Pancreas (tissue), 10 donors: ENCODE results near the gene LRRTM3. TPM values are rescaled to one million over a fixed set of nuclear protein-coding genes. Genes with fewer than 3 reads are reported as not detected.
A peak's percentile ranks its signal among the peaks of the same experiment; 100 is the strongest.

Experiments used
- ATAC-seq, 4 donors: fragments of 200-7000 bp; cut with Tn5 transposase; one replicate each; pipeline versions ENCODE4 v1.8.0 to v1.9.1; 2020; ENCODE audit warnings: mild to moderate bottlenecking in 4 of 4, moderate library complexity in 4 of 4
- DNase-seq, 6 donors: peaks; one replicate each; pipeline ENCODE4 v3.0.0-alpha.2; 2020
- FAIRE-seq: peaks from 2 replicates; lab custom pipeline; 2012; peaks lifted over from hg19 to GRCh38; lab: Jason Lieb, UNC
- H3K27ac ChIP-seq, 4 donors: fragments of 200-600 bp; sonication (generic); 1 replicate in 3 of 4; 2 replicates in 1 of 4; pipeline versions ENCODE4 v1.5.0 to v1.8.0; 2020
- H3K27me3 ChIP-seq, 4 donors: fragments of 200-600 bp; one replicate each; pipeline ENCODE4 v1.8.0; 2021
- H3K36me3 ChIP-seq, 3 donors: fragments of 200-600 bp; sonication (generic) in 1 of 3; one replicate each; pipeline versions ENCODE4 v1.5.0 to v1.8.0; 2020 to 2021
- H3K4me1 ChIP-seq, 3 donors: fragments of 200-600 bp; one replicate each; pipeline ENCODE4 v1.8.0; 2021
- H3K4me3 ChIP-seq, 4 donors: fragments of 200-600 bp; sonication (generic) in 2 of 4; one replicate each; pipeline versions ENCODE4 v1.5.0 to v1.8.0; 2020 to 2021
- H3K9me3 ChIP-seq, 4 donors: fragments of 200-600 bp; one replicate each; pipeline ENCODE4 v1.8.0; 2021
- WGBS, 2 donors: extraction: QIAGEN DNeasy Blood & Tissue Kit; methylation state at CpG; one replicate each; pipeline ENCODE4 v1.1.7; 2013; 5-methylcytosine and 5-hydroxymethylcytosine counted together
- intact Hi-C, 3 donors: fragments of 100-400 bp; cut with DNase I; formaldehyde crosslinking; loops; one replicate each; pipeline versions ENCODE4 v1.11.1 to v1.14.2; 2022
- polyA plus RNA-seq, 2 donors: library from polyadenylated mRNA; stranded (reverse); fragments of 200-250 nt; gene quantifications; one replicate each; pipeline ENCODE4 v1.2.3, GENCODE V29; 2013
- total RNA-seq, 6 donors: library from RNA; stranded (reverse); fragmentation: NEBNext Ultra II Directional in 4 of 6; extraction: Animal tissue kit (Norgen Biotek cat#: 25700) in 4 of 6; gene quantifications; one replicate each; pipeline versions ENCODE4 v1.2.1 to v1.2.4, GENCODE V29; 2021 to 2023
- TF ChIP-seq, protein P1 (sequence below), 4 donors: fragments of 200-600 bp; sonication (generic) in 3 of 4; IDR thresholded peaks; one replicate each; pipeline versions ENCODE4 v1.5.0 to v1.8.0; 2021; ENCODE audit warnings: antibody characterized with exemption in 4 of 4
- donor health status: healthy with polysubstance abuse.
- donor health status: DM: no; HTN: no; CAD: no; lungs with moderate emphysema.
- donor health status: DM: no; HTN: no; CAD: no.
- donor health status: control.
- donor health status: control.
- donor health status: Bipolar disorder and iron deficiency.
- donor health status: DM: yes; HTN: yes; CAD: no.
- donor health status: DM: no; HTN: no; CAD: no.
- donor health status: DM: no; HTN: no; CAD: no.
- donor health status: DM: yes; HTN: yes; CAD: no.

The LRRTM3 gene
- total and polyA plus RNA-seq, 8 donors, result 0.25 to 2.5 (median 0.72) TPM

GRCh38 chr10:67043041-67043440, 117.2 kb downstream of the LRRTM3 start:
- intact Hi-C loops, result no loop called here
- Histone ChIP-seq H3K4me3 (no peak overlapping the region), H3K27me3 (no peaks in the 10 kb centered on the region), H3K27ac (no peak overlapping the region), H3K36me3 (no peaks in the 10 kb centered on the region), H3K4me1 (peaks cover 0 to 5% (median 0%) of the 10 kb centered on the region in 3 donors), H3K9me3 (no peaks in the 10 kb centered on the region)
- FAIRE-seq (no peak), ATAC-seq (no peak), DNase-seq (no peak)
- TF ChIP-seq, protein P1, sequence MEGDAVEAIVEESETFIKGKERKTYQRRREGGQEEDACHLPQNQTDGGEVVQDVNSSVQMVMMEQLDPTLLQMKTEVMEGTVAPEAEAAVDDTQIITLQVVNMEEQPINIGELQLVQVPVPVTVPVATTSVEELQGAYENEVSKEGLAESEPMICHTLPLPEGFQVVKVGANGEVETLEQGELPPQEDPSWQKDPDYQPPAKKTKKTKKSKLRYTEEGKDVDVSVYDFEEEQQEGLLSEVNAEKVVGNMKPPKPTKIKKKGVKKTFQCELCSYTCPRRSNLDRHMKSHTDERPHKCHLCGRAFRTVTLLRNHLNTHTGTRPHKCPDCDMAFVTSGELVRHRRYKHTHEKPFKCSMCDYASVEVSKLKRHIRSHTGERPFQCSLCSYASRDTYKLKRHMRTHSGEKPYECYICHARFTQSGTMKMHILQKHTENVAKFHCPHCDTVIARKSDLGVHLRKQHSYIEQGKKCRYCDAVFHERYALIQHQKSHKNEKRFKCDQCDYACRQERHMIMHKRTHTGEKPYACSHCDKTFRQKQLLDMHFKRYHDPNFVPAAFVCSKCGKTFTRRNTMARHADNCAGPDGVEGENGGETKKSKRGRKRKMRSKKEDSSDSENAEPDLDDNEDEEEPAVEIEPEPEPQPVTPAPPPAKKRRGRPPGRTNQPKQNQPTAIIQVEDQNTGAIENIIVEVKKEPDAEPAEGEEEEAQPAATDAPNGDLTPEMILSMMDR (IDR thresholded peaks at IDR 0.05), result no peak

DNA sequence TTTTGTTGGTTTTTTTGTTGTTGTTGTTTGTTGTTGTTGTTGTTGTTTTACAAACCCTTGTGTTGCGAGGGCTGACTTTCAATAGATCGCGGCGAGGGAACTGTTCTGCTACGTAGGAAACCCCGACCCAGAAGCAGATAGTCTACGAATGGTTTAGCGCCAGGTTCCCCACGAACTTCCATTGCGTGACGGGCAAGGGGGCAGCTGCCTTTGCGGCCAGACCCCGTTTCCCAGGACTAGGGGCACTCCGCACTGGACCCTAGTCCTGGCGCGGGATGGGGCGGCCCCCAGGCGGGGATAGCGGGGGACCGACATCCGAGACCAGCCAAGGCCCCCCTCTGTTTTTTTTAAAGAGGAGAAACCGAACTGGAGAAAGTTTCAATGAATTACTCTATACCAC, 119.6 kb downstream of the LRRTM3 start:
- H3K4me3 ChIP-seq, result no peak overlapping the region
- no peaks in the 10 kb centered on the region for H3K9me3 ChIP-seq
- no peaks in the 10 kb centered on the region for H3K36me3 ChIP-seq
- WGBS, 2 donors, result 87 to 89% methylated on average over 22 of the region's 22 CpGs
- ATAC-seq (no peak), FAIRE-seq (no peak), DNase-seq (peak in 1 of 6 donors; percentile 46)
- TF ChIP-seq, protein P1 (IDR thresholded peaks at IDR 0.05), result no peak
- peaks cover 0 to 5% (median 0%) of the 10 kb centered on the region in 3 donors for H3K4me1 ChIP-seq
- intact Hi-C loops, result no loop called here
- H3K27me3 ChIP-seq, result no peaks in the 10 kb centered on the region
- H3K27ac ChIP-seq, result no peak overlapping the region

GRCh38 chr10:67046507-67046906, 120.7 kb downstream of the LRRTM3 start:
- Histone ChIP-seq H3K27me3 (no peaks in the 10 kb centered on the region), H3K4me1 (peaks cover 0 to 5% (median 0%) of the 10 kb centered on the region in 3 donors), H3K36me3 (no peaks in the 10 kb centered on the region), H3K4me3 (no peak overlapping the region), H3K9me3 (no peaks in the 10 kb centered on the region), H3K27ac (no peak overlapping the region)
- TF ChIP-seq, protein P1 (IDR thresholded peaks at IDR 0.05), result no peak
- WGBS, 2 donors, result 35 to 37% methylated on average over 3 of the region's 3 CpGs
- ATAC-seq (no peak), FAIRE-seq (no peak), DNase-seq (no peak)
- intact Hi-C loops, result no loop called here

GRCh38 chr10:67049988-67050387, 124.2 kb downstream of the LRRTM3 start:
- H3K4me3 ChIP-seq, result no peak overlapping the region
- ATAC-seq, result no peak

GRCh38 chr10:67050415-67050814, 124.6 kb downstream of the LRRTM3 start:
- Histone ChIP-seq H3K9me3 (no peaks in the 10 kb centered on the region), H3K36me3 (no peaks in the 10 kb centered on the region), H3K27ac (no peak overlapping the region), H3K4me3 (no peak overlapping the region), H3K27me3 (no peaks in the 10 kb centered on the region), H3K4me1 (peaks cover 0 to 5% (median 0%) of the 10 kb centered on the region in 3 donors)
- WGBS, 2 donors, result 74% methylated on average over 5 of the region's 5 CpGs
- DNase-seq (no peak), FAIRE-seq (no peak), ATAC-seq (no peak)
- intact Hi-C loops, result no loop called here
- TF ChIP-seq, protein P1 (IDR thresholded peaks at IDR 0.05), result no peak

More at GRCh38 chr10:67049988-67050387, 124.2 kb downstream of the LRRTM3 start:
- DNase-seq (no peak), FAIRE-seq (no peak)
- no peak overlapping the region for H3K27ac ChIP-seq
- H3K4me1 ChIP-seq, result peaks cover 0 to 5% (median 0%) of the 10 kb centered on the region in 3 donors
- no peaks in the 10 kb centered on the region for H3K27me3 ChIP-seq
- TF ChIP-seq, protein P1 (IDR thresholded peaks at IDR 0.05), result no peak
- WGBS, 2 donors, result 90 to 94% methylated on average over 3 of the region's 3 CpGs
- intact Hi-C loops, result no loop called here
- H3K9me3 ChIP-seq, result no peaks in the 10 kb centered on the region
- H3K36me3 ChIP-seq, result no peaks in the 10 kb centered on the region
